BLaER1 treated with 17β-estradiol and CSF1 and Interleukin-3, amounts not matched to agents 10 nM and 100 nM (cell line): ENCODE data around the gene RNF20.
A peak's percentile ranks its signal among the peaks of the same experiment; 100 is the strongest.
"Not testable (repeated sequence)": the region's sequence is repeated elsewhere in the genome, so short reads cannot be mapped to it uniquely, and the experiment has no call there.

ENCODE experiments used
- H3K27ac ChIP-seq, 11 experiments: shearing (Covaris generic); formaldehyde crosslinking; 2 replicates each; pipeline ENCODE4 v1.8.1; 2022
- H3K27me3 ChIP-seq, 11 experiments: shearing (Covaris generic); formaldehyde crosslinking; 2 replicates each; pipeline ENCODE4 v1.8.1; 2022
- H3K36me3 ChIP-seq, 11 experiments: shearing (Covaris generic); formaldehyde crosslinking; 2 replicates each; pipeline ENCODE4 v1.8.1; 2022
- H3K4me1 ChIP-seq, 10 experiments: shearing (Covaris generic); formaldehyde crosslinking; 2 replicates each; pipeline ENCODE4 v1.8.1; 2022
- H3K4me2 ChIP-seq, 11 experiments: shearing (Covaris generic); formaldehyde crosslinking; 2 replicates each; pipeline ENCODE4 v1.8.1; 2022
- H3K4me3 ChIP-seq, 10 experiments: shearing (Covaris generic); formaldehyde crosslinking; 2 replicates each; pipeline ENCODE4 v1.8.1; 2022
- H3K9ac ChIP-seq, 11 experiments: shearing (Covaris generic); formaldehyde crosslinking; 2 replicates each; pipeline ENCODE4 v1.8.1; 2022
- H3K9me3 ChIP-seq, 11 experiments: shearing (Covaris generic); formaldehyde crosslinking; replicated peaks in 1 of 11; 2 replicates each; pipeline ENCODE4 v1.8.1; 2022
- H4K20me1 ChIP-seq, 11 experiments: shearing (Covaris generic); formaldehyde crosslinking; 2 replicates each; pipeline ENCODE4 v1.8.1; 2022
- Cebpa-rat ChIP-seq, 11 experiments: shearing (Covaris generic); IDR thresholded peaks; 2 replicates each; pipeline ENCODE4 v1.8.1; 2022

RNF20 gene

GRCh38 chr9:101528015-101528414 is 5.6 kb upstream of the RNF20 start:
- TF ChIP-seq Cebpa-rat (IDR thresholded peaks at IDR 0.05): no peak
- Histone ChIP-seq H3K9me3 (no peaks in the 10 kb centered on the region), H3K9ac (no peak overlapping the region)

DNA sequence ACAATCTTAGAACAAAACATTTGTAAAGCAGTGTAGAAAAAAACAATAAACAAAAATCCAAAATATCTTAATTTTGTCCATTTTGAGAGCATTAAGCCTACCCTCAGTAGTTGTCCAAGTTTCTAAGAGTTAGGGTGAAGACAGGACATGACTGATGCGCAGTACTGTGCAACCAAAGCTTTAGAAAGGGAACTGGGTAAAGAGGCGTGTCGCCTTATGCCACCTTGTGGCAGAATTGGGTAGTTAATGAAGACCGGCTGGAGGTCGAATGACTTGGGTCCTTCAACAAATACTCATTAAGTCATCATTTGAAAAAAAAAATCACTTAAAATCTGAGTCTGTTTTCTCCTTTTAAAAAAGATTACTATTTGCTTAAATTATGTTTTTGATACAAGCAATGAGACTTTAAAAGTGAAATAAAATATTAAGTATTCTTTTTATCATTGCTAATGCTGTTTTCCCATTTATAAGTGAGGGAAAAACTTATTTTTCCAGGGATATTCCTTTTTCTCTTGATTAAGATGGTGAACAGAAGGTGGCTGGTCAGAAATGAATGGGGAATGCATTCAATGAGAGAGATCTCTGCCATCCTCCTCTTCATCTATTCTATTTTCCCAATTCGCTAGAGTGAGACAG is 3.5 kb upstream of the RNF20 start:
- Histone ChIP-seq H3K27ac (no peak overlapping the region), H3K9me3 (no peaks in the 10 kb centered on the region), H3K27me3 (no peaks in the 10 kb centered on the region), H3K4me1 (peaks cover 14 to 17% (median 16%) of the 10 kb centered on the region in 10 experiments), H3K4me3 (no peak overlapping the region), H4K20me1 (peaks cover 0 to 11% (median 0%) of the 10 kb centered on the region in 11 experiments; a peak in 5 of 22 replicates), H3K36me3 (peaks cover 0 to 2% (median under 1%) of the 10 kb centered on the region in 11 experiments; a peak in 13 of 22 replicates), H3K9ac (no peak overlapping the region), H3K4me2 (no peak overlapping the region)
- TF ChIP-seq Cebpa-rat (IDR thresholded peaks at IDR 0.05): no peak

More at GRCh38 chr9:101528015-101528414, 5.6 kb upstream of the RNF20 start:
- Histone ChIP-seq H3K4me3 (no peak overlapping the region), H3K4me1 (peaks cover 3 to 7% (median 4%) of the 10 kb centered on the region in 10 experiments; a peak in 13 of 20 replicates), H3K27ac (no peak overlapping the region), H3K4me2 (no peak overlapping the region), H3K27me3 (no peaks in the 10 kb centered on the region), H4K20me1 (no peaks in the 10 kb centered on the region), H3K36me3 (no peaks in the 10 kb centered on the region)

DNA sequence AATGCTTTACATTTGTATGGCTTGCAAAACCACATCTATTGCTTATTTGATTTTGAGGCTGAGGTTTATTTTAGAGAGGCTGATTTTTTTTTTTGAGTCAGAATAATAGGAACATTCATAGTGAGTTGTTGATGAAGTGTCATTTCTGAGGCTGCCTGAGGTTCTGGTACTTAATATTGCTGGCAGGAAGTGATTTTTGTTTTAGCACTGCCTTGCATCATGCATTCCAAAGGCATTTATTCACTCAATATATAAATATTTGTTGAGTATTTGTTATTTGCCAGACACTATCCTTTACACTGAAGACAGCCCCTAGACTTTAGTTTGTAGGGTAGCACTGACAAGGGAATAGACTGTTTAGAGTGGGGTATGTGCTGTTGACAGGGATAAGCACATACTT is 2.7 kb downstream of the RNF20 start:
- Histone ChIP-seq H3K9me3 (no peaks in the 10 kb centered on the region), H3K27ac (no peak overlapping the region), H3K4me2 (0 out of 22 replicates have a peak overlapping the region, but pooled peaks of 1 of the 11 experiments have one; percentile 91)

DNA sequence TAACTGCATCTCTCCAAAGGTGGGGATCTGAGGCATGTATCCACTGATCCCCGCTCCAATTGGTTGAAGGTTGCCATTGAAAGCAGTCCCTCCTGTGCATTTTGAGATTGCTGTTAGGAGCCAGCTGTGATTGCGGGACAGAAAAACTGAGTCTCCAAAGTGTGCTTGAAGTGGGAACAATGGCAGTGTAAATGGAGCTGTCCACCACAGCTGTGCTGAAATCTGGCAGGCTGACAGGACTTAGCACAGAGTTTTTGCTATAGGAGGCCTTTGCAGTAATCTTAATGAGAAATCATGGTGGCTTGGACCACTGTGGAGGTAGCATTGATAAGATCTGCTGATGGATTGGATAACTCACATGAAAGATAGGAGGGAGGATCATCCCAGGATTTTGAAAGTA is 3.3 kb downstream of the RNF20 start:
- no peak overlapping the region for H3K9ac ChIP-seq
- H3K27ac ChIP-seq: no peak overlapping the region
- no peak for TF ChIP-seq Cebpa-rat (IDR thresholded peaks at IDR 0.05)
- H3K9me3 ChIP-seq: no peaks in the 10 kb centered on the region
- H3K27me3 ChIP-seq: no peaks in the 10 kb centered on the region
- no peak overlapping the region for H3K4me3 ChIP-seq
- H4K20me1 ChIP-seq: peaks cover 31 to 66% (median 51%) of the 10 kb centered on the region in 11 experiments; a peak in 21 of 22 replicates
- H3K4me2 ChIP-seq: no peak overlapping the region
- peaks cover 19 to 35% (median 23%) of the 10 kb centered on the region in 10 experiments for H3K4me1 ChIP-seq
- peaks cover 62 to 70% (median 65%) of the 10 kb centered on the region in 11 experiments for H3K36me3 ChIP-seq

More for the DNA sequence above, 2.7 kb downstream of the RNF20 start:
- H3K4me1 ChIP-seq: peaks cover 19 to 35% (median 23%) of the 10 kb centered on the region in 10 experiments
- no peak overlapping the region for H3K9ac ChIP-seq
- no peaks in the 10 kb centered on the region for H3K27me3 ChIP-seq
- no peak overlapping the region for H3K4me3 ChIP-seq
- H4K20me1 ChIP-seq: peaks cover 31 to 66% (median 51%) of the 10 kb centered on the region in 11 experiments; a peak in 21 of 22 replicates
- H3K36me3 ChIP-seq: peaks cover 59 to 64% (median 61%) of the 10 kb centered on the region in 11 experiments
- TF ChIP-seq Cebpa-rat (IDR thresholded peaks at IDR 0.05): no peak

- H3K9me3 ChIP-seq: no peaks in the 10 kb centered on the region
- no peak overlapping the region for H3K9ac ChIP-seq
- no peak overlapping the region for H3K27ac ChIP-seq
- H3K4me3 ChIP-seq: no peak overlapping the region
- no peak for TF ChIP-seq Cebpa-rat (IDR thresholded peaks at IDR 0.05)
- H3K4me2 ChIP-seq: no peak overlapping the region
- H3K36me3 ChIP-seq: peaks cover 91 to 100% (median 96%) of the 10 kb centered on the region in 11 experiments
- H4K20me1 ChIP-seq: peaks cover 31 to 69% (median 46%) of the 10 kb centered on the region in 11 experiments; a peak in 21 of 22 replicates
- H3K27me3 ChIP-seq: no peaks in the 10 kb centered on the region
- H3K4me1 ChIP-seq: peaks cover 5 to 20% (median 9%) of the 10 kb centered on the region in 10 experiments; a peak in 19 of 20 replicates
Measured at GRCh38 chr9:101540069-101540468, 6.4 kb downstream of the RNF20 start.

GRCh38 chr9:101543098-101543735 is 9.6 kb downstream of the RNF20 start:
- Histone ChIP-seq H3K27ac (no peak overlapping the region), H3K27me3 (no peaks in the 10 kb centered on the region), H3K9ac (no peak overlapping the region), H3K4me1 (peaks cover 0 to 7% (median 0%) of the 10 kb centered on the region in 10 experiments; a peak in 2 of 20 replicates), H3K9me3 (no peaks in the 10 kb centered on the region), H3K36me3 (peaks cover 90 to 100% (median 97%) of the 10 kb centered on the region in 11 experiments), H3K4me3 (no peak overlapping the region), H3K4me2 (no peak overlapping the region), H4K20me1 (peaks cover 15 to 38% (median 25%) of the 10 kb centered on the region in 11 experiments; a peak in 19 of 22 replicates)
- no peak for TF ChIP-seq Cebpa-rat (IDR thresholded peaks at IDR 0.05)

DNA sequence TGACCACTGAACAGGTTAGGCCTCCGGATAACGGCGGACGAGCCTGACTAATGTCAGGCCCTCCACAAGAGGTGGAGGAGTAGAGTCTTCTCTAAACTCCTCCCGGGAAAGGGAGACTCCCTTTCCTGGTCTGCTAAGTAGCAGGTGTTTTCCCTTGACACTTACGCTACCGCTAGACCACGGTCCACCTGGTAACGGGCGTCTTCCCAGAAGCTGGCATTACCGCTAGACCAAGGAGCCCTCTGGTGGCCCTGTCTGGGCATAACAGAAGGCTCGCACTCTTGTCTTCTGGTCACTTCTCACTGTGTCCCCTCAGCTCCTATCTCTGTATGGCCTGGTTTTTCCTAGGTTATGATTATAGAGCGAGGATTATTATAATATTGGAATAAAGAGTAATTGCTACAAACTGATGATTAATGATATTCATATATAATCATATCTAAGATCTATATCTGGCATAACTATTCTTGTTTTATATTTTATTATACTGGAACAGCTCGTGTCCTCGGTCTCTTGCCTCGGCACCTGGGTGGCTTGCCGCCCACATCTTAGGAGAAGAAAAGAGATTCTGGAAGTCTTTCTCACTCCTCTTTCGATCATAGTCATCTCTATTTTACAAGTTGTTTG is 15.9 kb downstream of the RNF20 start:
- not testable (repeated sequence) for H3K4me2 ChIP-seq, H3K27me3 ChIP-seq, H3K27ac ChIP-seq, H4K20me1 ChIP-seq, H3K9me3 ChIP-seq, H3K9ac ChIP-seq, H3K4me3 ChIP-seq, H3K4me1 ChIP-seq
- peaks cover 95 to 100% (median 98%) of the 10 kb centered on the region in 11 experiments for H3K36me3 ChIP-seq

DNA sequence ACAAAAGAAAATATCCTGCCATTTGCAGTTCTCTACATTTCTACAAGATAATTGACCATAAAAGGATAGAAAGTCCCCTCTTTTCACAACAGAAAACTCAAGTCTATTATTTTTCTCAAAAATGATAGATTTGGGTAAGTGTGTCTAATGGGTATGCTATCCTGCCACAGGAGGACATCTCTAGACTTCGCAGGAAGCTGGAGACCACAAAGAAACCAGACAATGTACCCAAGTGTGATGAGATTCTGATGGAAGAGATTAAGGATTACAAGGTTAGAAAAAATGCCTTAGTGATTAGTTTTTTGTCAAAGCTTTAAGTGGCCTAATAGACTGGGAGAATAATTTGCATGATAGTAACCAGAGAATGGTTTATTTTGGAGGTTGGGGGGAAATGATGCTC is 28.1 kb downstream of the RNF20 start:
- peaks cover 95 to 100% (median 100%) of the 10 kb centered on the region in 11 experiments for H3K36me3 ChIP-seq

GRCh38 chr9:101562966-101563365 is 29.3 kb downstream of the RNF20 start:
- H3K4me1 ChIP-seq: peaks cover 0 to 7% (median 0%) of the 10 kb centered on the region in 10 experiments; a peak in 4 of 20 replicates
- no peaks in the 10 kb centered on the region for H3K27me3 ChIP-seq
- H4K20me1 ChIP-seq: peaks cover 0 to 5% (median 0%) of the 10 kb centered on the region in 11 experiments; a peak in 3 of 22 replicates
- H3K9ac ChIP-seq: no peak overlapping the region
- no peak for TF ChIP-seq Cebpa-rat (IDR thresholded peaks at IDR 0.05)
- H3K4me3 ChIP-seq: no peak overlapping the region
- no peak overlapping the region for H3K27ac ChIP-seq
- H3K36me3 ChIP-seq: peaks cover 90 to 100% (median 99%) of the 10 kb centered on the region in 11 experiments
- no peak overlapping the region for H3K4me2 ChIP-seq
- peaks cover 9 to 21% (median 14%) of the 10 kb centered on the region in 11 experiments; a peak in 21 of 22 replicates for H3K9me3 ChIP-seq

More for the DNA sequence above, 28.1 kb downstream of the RNF20 start:
- no peak overlapping the region for H3K4me2 ChIP-seq
- no peak overlapping the region for H3K4me3 ChIP-seq
- no peak overlapping the region for H3K9ac ChIP-seq
- H4K20me1 ChIP-seq: peaks cover 0 to 5% (median 0%) of the 10 kb centered on the region in 11 experiments; a peak in 3 of 22 replicates
- H3K27ac ChIP-seq: no peak overlapping the region
- TF ChIP-seq Cebpa-rat (IDR thresholded peaks at IDR 0.05): no peak
- H3K27me3 ChIP-seq: no peaks in the 10 kb centered on the region
- H3K4me1 ChIP-seq: peaks cover 0 to 7% (median 0%) of the 10 kb centered on the region in 10 experiments; a peak in 4 of 20 replicates
- H3K9me3 ChIP-seq: peaks cover 10 to 23% (median 18%) of the 10 kb centered on the region in 11 experiments; a peak in 21 of 22 replicates
